GM19240 (cell line): ENCODE results near the gene PLS3.

Source experiments
- DNase-seq: peaks from one replicate; pipeline ENCODE4 v3.0.0; 2011; ENCODE audit warnings: low spot score; ENCODE audit not compliant: insufficient read length

Gene PLS3

DNA sequence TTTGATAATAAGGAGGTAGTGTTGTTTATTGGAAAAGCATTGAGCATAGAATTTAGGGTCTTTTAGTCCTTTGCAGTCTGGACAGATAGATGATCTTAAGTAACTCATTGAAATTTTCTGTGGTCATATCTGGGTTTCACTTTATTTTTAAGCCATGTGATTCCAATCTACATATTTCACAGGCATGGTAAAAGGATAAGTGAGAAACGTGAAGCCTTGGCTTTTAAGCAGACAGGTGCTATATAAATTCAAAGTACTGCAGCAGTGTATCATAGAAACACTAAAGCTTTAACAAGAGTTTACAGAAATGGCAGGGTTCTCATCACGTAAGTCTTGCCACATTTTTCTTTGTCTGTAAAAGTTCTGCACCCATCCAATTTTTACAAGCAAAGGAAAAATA lies 4.9 kb downstream of the PLS3 start:
- DNase-seq, result no peak

DNA sequence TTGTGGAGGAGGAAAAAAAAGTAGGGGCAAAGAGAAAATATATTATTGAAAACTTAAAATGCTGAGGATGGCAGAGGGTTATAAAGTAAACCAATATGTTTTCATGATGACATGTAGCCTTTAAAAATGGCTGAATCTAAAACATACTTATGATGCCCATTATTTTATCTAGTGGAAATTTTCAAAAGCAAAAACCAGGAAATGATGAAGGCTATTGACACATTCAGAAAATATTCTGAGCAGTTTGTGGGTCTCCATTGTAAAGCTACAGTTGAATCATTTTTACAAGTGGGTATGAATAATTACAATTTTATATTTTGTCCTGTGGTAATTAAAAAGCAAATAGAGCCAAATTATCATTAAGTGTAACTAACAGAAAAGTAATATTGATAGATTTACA lies 10.7 kb downstream of the PLS3 start:
- no peak for DNase-seq

GRCh38 chrX:115573185-115573584 lies 12.2 kb downstream of the PLS3 start:
- DNase-seq, result no peak

DNA sequence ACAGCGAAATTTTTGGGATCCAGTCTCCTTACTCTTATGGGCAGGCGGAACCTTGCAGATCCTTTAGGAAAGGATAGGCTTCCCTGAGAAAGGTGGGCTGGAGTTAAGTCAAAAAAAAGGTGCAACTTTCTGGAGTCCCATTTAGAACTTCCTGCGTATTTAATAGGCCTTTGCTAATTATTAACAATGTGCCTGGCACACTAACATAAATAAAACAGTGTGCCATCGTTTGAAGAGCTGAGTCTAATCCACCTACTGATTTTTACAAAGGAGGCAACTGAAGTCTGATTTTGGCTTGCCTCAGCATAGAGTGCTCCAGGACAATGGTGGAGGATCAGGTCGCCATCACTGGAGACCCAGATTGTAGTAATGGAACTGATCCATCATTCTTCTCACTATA lies 15.7 kb downstream of the PLS3 start:
- no peak for DNase-seq

DNA sequence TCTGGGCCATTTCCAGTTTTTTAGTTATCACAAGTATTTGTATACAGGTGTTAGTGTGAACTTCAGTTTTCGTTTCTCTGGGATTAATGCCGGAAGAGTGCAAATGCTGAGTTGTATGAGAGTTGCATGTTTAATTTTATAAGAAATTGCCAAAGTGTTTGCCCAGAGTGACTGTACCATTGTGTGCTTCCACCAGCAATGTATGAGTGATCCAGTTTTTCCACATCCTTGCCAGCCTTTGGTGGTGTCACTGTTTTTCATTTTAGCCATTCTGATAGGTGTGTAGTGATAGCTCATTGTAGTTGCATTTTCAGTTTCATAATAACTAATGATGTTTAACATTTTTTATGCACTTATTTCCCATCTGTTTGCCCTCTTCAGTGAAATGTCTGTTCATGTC lies 18.4 kb downstream of the PLS3 start:
- DNase-seq, result no peak

DNA sequence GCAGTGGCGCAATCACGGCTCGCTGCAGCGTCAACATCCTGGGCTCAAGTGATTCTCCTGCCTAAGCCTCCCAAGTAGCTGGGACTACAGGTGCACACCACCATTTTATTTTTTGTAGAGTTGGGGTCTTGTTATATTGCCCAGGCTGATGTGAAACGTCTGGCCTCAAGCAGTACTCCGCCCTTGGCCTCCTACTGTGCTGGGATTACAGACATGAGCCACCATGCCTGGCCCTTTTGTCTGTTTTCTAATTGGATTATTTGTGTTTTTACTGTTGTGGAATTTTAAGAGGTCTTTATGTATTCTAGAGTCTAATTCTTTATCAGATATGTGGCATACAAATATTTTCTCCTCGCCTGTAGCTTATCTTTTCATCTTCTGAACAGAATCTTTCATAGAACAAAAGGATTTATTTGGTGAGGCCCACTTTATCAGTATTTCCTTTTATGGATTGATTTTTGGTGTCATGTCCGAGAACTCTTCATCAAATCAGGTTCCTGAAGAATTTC lies 18.9 kb downstream of the PLS3 start:
- DNase-seq, result no peak

- DNase-seq, result no peak
Measured at GRCh38 chrX:115581759-115582615, 21.0 kb downstream of the PLS3 start.

DNA sequence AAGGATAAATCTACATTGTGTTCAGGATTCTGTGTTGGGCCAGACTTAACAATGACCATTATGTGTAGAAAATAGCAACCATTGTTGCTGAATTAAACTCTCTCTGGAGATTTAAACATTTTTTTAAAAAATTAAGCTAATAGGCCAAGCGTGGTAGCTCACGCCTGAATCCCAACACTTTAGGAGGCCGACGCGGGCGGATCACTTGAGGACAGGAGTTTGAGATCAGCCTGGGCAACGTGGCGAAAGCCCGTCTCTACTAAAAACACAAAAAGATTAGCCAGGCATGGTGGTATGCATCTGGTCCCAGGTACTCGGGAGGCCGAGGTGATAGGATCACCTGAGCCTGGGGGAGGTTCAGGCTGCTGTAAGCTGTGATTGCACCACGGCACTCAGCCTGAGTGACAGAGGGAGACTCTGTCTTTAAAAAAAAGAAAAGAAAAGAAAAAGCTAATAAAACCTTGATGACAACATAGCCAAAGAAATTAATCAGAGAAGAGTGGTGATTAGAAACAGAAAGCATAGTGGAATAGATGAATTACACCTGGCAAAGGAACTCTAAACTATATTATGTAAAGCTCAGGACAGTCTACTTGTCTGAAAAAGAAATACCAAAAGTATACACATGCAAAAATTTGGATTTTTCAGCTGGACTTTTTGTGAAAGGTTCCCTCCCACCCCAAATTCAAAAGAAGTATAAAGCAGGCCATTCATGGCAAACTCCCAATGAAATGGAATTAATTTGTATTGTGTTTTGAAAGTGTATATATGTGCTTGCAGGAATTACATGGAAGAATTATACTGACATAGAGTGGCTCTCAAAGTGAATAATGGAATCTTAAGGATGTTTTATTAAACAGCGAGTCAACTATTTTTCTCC lies 21.9 kb downstream of the PLS3 start:
- DNase-seq, result no peak

DNA sequence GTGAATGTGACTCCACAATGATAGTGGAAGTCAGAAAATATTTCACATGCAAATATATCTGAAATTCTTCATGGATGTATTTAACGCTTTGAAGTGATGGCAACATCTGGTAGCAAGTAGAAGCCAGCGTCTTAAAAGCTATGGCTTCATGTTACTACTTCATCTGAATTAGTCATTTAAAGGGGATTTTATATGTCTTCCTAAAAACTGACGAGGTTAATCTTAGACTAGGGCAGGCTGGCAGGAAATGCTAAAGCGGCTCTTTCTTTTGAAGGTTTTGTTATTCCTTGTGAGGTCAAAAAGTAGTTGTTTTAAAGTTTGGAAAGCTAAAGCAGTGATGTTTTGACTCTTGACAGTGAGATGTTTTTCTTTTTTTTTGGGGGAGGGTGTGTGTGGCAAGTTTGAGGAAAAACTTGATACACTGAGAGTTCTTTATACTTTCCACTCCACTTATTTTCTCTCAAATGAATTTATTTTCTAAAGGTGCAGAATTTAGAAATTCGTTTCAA lies 22.6 kb downstream of the PLS3 start:
- DNase-seq, result no peak

DNA sequence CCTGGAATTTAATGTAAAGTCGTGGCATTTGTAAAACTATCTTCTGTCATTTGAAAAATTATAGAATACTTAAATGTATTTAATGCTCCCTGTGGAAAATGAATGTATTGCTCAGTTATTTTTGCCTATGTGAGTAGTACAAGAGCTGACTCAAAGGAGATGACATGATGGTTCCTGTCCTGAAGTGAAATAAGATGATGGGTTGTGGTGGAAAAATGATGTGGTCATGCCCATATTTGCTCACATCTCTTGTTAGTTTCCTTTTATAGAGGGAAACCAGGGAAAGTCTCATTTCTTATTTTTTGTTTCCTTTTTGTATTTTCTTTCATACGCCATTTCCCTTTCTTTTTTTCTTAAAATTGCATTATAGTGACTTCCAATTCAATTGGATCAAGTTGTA lies 23.7 kb downstream of the PLS3 start:
- DNase-seq, result no peak

- no peak for DNase-seq
Measured at GRCh38 chrX:115588179-115588578, 27.2 kb downstream of the PLS3 start.

DNA sequence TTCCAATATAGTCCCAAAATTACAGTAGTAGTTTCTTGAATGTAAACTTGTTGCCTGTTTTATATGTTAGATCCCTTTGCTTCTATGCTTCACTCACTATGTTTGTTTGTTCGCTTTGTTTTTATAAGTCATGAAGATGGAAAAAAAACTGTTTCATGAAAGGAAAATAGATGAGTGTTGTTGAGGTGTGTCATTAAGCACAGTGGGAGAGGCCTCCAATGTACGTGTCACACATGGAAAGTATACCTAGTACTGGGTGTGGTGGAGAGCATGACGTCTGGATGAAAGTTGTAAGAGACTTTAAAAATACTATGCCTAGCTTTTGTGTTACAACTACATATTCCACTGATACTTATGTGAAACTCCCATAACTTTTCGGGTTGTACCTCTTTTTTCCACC lies 28.4 kb downstream of the PLS3 start:
- DNase-seq, result no peak

DNA sequence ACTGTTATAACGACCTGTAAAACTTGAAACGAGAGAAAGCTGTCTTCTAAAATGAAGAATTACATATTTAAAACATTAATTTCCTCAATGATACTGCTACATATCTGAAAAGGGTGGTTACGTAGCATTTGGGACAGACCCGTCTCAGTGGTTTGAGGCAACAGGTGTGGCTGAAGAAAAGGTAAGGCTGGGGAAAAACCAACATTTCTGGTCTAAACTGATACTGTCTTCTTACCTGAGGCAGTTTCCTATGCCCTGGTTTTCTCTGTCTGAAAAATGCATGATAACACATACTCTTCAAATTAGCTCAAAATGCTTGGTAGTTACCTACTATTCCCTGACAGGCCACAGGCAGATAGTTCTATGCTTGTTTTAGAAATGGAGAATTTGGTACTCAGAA lies 30.4 kb downstream of the PLS3 start:
- DNase-seq, result no peak

DNA sequence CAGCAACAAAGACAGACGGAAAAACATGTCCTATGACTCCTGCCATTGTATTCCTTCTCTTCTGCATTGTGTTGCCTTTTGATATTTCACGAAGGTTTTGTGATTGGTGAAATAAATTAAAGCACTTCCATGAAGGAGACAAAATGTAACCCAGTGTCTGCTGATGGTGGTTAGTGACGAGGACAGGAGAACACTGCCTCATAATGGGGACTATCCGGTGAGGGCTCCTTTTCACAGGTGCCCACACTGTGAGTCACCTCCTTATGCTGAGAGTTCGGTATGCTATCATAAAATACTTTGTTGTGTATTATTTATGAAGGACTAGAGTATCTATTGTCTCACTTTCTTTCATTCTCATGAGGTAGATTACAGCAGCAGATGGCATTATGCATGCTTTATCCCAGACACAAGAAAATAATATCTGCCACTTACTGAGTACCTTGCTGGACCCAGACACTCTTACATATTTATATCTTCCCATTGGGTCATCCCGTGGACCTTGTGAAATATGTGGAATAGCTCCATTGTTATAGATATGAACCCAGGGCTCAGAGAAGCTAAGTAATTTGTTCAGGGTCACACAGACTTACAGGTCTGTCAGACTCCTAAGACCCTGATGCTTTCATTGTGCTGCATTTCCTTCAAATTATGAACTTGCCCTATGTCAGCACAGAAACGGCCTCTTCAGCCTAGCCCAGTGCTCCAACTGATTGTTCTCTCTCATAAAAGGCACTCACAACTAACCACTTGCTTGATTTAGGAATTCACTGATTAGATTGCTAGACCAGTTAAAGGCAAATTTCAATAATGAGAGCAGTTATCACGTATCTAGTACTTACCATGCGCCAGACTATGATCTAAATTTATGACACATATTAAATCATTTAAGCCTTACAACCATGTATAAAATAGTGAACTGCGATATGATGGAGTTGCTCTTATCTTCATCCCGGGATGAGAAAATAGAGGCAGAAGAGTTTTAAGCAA lies 31.2 kb downstream of the PLS3 start:
- no peak for DNase-seq

GRCh38 chrX:115592997-115593734 lies 32.2 kb downstream of the PLS3 start:
- no peak for DNase-seq

DNA sequence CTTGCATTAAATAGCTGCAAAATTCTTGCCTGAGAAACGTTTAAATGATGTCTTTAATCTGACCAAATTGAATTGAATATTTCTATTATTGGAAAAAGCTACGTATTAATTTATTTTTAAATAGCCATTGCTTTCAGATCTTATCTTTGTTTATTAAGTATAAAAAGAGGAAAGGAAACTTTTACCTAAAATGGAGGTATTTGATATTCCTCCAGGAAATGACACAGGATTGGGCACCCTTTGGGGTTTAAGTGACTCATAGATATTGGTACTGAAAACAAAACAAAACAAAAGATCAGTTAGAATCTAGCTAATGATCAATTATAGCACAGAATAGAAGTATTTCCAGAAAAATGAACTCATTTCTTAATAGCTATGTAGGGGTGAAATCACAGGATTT lies 34.1 kb downstream of the PLS3 start:
- DNase-seq, result no peak

DNA sequence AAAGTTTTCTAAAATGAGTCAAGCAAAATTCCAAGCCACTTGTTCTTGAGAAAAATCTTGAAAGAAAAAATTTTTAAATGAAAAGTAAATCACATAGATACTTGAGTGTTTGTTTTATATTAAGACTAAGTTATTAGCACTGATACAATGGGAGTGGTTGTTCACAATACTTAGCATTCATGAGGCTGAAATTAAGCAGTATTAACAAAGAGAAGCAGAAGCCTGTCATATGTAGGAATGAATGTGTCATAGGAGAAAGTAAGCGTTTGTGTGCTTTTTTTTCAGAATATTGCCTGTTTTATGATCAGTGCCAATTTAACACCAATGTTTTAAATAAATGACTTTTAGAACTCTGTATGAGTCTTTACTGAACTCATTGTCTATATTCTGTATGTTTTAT lies 37.6 kb downstream of the PLS3 start:
- DNase-seq, result no peak

GRCh38 chrX:115602308-115602707 lies 41.3 kb downstream of the PLS3 start:
- no peak for DNase-seq

DNA sequence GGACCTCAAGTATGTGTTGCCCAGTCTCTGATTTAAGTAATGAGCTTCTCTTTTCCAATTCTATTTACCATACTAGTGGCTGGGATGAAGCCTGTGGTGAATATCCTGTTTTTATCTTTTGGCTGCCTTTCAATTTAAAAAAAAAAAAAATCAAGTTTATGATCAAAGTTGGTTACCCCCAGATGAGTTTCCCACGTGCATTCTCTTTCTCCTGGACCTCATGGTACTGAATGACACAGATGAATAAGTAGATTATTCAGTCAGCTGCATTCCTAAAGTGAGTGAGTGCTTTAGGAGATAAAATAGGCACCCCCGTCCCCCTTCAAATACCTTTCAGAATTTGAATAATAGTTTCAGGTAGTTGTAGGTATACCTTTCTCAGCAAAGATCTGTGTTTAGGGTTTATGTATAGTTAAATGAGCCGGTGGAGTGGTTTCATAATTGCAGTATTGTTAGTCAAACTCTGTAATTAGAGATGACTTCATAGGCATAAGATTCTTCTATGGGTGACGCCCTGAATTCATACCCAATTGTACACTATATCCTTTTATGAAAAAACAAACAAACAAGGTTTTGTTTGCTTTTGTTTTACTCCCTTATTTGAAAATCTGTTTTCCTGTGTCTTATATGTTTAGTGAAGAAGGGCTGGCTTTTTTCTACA lies 41.9 kb downstream of the PLS3 start:
- DNase-seq, result no peak
